D721Med (cell line): ENCODE results near the gene RBM38.

Source experiments
- DNase-seq: peaks from one replicate; pipeline ENCODE4 v3.0.0; 2011; ENCODE audit warnings: low spot score; ENCODE audit not compliant: insufficient read length
- FAIRE-seq: peaks from 2 replicates; lab custom pipeline; 2011; peaks lifted over from hg19 to GRCh38; lab: Jason Lieb, UNC
- TF ChIP-seq, protein P1 (sequence below): IDR thresholded peaks from 2 replicates; pipeline ENCODE4 v1.5.1; 2012; ENCODE audit warnings: mild to moderate bottlenecking, control low read depth; ENCODE audit not compliant: insufficient read depth; ENCODE audit errors: missing control alignments

The RBM38 gene

DNA sequence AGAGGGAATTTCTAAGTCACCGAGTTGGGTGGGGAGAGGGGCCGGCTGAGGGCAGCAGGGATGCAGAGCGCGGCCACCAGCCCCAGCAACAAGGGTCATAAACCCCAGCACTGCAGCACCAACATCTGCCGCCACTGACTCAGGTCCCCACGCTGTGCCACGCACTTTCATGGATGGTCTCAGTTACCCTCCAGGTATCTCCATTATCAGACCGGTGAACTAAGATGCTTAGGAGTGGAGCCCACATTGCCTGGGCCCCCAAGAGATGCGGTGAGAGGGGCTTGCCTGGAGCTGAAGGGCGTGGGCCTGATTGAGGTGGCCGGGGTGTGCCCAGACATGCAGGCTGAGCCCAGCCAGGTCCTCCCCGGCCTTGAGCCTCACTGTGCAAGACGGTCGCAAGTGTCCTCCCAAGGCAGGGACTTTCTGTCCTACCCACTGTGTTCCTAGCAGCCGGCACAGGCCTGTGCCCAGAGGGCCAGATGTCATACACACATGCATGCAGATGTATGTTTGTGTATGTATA, 19.3 kb downstream of the RBM38 start:
- no peak for FAIRE-seq
- no peak for DNase-seq
- TF ChIP-seq, protein P1, sequence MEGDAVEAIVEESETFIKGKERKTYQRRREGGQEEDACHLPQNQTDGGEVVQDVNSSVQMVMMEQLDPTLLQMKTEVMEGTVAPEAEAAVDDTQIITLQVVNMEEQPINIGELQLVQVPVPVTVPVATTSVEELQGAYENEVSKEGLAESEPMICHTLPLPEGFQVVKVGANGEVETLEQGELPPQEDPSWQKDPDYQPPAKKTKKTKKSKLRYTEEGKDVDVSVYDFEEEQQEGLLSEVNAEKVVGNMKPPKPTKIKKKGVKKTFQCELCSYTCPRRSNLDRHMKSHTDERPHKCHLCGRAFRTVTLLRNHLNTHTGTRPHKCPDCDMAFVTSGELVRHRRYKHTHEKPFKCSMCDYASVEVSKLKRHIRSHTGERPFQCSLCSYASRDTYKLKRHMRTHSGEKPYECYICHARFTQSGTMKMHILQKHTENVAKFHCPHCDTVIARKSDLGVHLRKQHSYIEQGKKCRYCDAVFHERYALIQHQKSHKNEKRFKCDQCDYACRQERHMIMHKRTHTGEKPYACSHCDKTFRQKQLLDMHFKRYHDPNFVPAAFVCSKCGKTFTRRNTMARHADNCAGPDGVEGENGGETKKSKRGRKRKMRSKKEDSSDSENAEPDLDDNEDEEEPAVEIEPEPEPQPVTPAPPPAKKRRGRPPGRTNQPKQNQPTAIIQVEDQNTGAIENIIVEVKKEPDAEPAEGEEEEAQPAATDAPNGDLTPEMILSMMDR, result no peak

DNA sequence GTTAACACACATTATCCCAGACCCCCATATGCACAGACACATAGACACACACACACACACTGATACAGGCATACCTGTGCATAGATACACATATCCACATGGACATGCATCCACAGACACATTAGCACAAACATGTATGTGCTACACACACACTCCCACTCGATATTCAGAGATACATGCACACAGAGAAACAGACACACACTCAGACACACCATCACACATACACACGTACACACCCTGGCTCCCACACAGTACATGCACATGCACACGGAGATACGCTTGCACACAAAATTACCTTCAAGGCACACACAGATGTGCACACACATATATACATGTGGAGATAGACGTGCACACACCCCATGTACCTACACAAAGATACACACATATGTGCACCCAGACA, 19.7 kb downstream of the RBM38 start:
- TF ChIP-seq, protein P1, result no peak
- DNase-seq (no peak), FAIRE-seq (no peak)

DNA sequence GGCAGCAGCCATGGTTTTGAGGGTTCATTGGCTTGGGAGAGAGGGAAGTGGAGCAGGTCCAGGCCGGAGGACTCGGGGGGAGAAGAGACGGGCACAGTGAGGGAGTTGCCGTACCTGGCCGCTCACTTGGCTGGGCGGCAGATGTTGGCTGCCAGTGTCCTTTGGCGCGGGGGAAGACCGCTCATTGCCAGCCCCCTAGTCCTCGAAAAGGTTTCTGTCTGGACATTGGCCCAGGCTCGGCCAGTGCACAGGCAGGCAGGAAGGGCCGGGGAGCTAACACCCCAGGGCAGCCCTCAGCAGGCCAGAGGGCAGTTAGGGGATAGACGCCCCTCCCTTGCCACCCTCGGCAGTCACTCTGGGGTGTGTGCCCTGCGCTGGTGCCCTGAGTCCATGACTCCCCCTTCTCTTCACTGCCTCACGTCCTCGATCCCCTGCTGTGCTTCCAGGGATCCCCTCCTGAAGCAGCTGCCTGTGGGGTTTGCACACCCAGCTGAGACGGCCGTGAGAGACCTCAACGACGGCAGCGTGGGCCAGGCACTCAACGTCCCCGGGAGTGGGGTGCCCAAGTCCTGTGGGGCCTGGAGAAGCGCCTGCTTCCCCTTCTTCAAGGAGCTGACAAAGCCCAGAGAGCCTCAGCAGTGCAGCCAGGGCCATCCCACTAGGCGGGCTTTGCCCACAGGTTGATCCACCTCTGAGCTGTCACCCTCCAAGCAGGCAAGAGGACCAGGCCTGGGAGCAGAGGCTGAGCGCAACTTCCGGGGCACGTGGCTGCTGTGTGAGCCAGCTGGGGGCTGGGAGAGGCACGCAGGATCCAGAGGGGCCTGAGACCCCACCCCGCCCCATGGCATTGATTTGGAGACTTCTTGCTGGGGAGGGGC, 20.4 kb downstream of the RBM38 start:
- FAIRE-seq (no peak), DNase-seq (no peak)
- TF ChIP-seq, protein P1, result no peak

DNA sequence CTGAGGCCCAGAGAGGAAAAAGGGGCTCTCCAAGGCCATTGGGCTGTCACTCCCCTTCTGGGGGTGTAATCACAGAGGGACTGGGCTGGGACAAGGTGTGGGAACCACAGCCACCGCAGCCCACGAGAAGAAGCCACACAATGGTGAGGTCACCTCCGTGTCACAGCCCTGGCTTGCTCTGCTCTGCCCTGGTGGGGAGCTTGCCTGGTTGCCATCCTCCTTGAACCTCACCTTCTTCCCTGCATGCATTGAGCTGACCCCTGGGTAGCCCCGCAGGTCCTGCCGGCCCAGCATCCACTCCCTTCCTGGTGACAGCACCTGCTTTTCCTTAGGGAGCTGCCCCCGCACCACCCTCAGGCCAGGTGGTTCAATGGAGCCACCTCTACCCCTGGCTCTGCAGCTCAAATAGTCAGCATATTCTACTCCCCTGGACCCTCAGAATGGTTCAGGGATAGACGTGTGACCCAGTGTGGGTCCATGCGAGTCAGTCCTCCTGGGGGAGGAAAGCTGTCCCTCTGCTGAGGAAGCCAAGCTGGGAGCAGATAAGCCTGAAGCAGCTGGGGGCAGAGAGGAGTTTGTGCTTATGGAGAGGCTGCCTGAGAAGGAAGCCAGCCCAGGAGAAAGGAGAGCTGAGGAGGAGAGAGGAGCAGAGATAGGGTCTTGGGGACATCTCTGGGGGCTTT, 21.3 kb downstream of the RBM38 start:
- TF ChIP-seq, protein P1, result no peak

DNA sequence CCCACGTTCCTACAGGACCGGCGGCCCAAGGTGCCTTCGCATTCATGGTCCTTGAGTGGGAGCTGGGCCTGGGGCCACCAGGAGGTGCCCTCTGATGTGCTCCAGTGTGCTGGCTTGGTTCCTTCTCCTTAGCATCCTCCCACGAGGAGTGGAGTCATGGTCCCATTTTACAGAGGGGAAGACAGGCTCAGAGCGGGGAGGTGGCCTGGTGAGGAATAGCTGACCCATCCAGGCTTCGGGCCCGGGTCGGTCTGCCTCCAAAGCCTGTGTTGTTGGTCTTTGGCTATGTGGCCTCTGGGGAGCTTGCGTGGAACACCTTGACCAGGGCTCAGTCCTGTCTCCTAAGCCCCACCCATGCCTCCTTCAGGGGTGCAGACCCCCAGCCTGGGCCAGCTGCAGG, 22.8 kb downstream of the RBM38 start:
- TF ChIP-seq, protein P1, result no peak
- DNase-seq (no peak), FAIRE-seq (no peak)

More for the DNA sequence above, 21.3 kb downstream of the RBM38 start:
- DNase-seq (no peak), FAIRE-seq (no peak)

DNA sequence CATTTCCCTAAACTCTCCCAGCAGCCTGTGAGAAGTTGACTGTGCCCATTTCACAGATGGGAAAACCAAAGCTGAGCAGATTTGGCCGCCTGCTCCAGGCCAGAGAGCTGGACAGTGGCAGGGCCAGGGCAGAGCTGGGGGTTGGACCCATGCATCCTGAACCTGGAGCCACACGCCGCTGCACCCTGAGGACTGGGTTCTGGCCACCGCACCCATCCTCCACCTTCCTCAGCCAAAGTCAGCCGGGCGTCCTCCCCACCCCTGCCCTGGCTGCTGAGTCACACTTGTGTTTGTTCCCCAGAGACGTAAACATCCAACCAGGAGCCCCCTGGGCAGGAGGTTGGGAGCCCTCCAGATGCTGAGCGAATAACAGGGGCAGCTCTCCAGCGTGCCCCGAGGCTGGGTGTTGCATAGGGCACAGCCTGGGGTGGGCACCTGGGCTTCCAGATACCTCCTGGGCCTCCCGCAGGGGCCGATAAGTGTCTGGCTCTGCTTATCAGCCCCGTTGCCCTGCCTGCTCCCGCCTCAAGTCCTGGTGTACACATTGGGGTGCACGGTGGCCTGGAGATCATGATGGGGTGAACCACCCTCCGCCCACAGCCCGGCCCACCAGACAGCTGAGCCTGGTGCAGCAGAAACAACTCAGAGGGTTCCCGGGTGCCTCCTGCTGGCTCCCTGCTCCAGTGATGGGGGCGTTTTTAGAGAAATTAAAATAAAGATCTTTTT, 23.8 kb downstream of the RBM38 start:
- TF ChIP-seq, protein P1, result no peak
- no peak for FAIRE-seq
- DNase-seq, result no peak
